Panc1 (cell line): ENCODE data around the gene PJA2. TPM values are rescaled to one million over a fixed set of nuclear protein-coding genes. Genes with fewer than 3 reads are reported as not detected.

Experiments
- ATAC-seq: fragments of 200-7000 bp; cut with Tn5 transposase; 2 replicates; pipeline ENCODE4 v1.9.1; 2020; ENCODE audit warnings: mild to moderate bottlenecking, moderate library complexity
- BruUV-seq: library from RNA; stranded (reverse); fragments of 400-500 nt; replicated peaks from 2 replicates; lab custom pipeline; 2021; lab: Mats Ljungman, UMichigan
- CTCF ChIA-PET: fragments of 300-600 bp; sonication (Branson Sonifier 250); formaldehyde crosslinking; loops from one replicate; lab custom pipeline; 2022; ENCODE audit warnings: antibody characterized with exemption; lab: Charles Lee
- POLR2A ChIA-PET: fragments of 300-600 bp; sonication (Branson Sonifier 250); formaldehyde crosslinking; loops from one replicate; lab custom pipeline; 2022; ENCODE audit warnings: antibody characterized with exemption; lab: Charles Lee
- DNase-seq: peaks from one replicate; pipeline ENCODE4 v3.0.0-alpha.2; 2010; ENCODE audit warnings: low read depth, low spot score
- H3K27ac ChIP-seq: 2 replicates; pipeline ENCODE4 v1.5.1; 2011; ENCODE audit warnings: mild to moderate bottlenecking, low read length, inconsistent platforms
- H3K27me3 ChIP-seq: fragments of 200-500 bp; sonication (Bioruptor generic); 2 replicates; pipeline ENCODE4 v1.6.0; 2014; ENCODE audit warnings: low read length, inconsistent platforms; ENCODE audit not compliant: control insufficient read depth, insufficient read depth
- H3K36me3 ChIP-seq: fragments of 200-500 bp; sonication (Bioruptor generic); 2 replicates; pipeline ENCODE4 v1.5.1; 2014; ENCODE audit warnings: inconsistent platforms, mild to moderate bottlenecking, low read length, moderate library complexity; ENCODE audit not compliant: control insufficient read depth, insufficient read depth
- H3K4me1 ChIP-seq: 2 replicates; pipeline ENCODE4 v1.5.1; 2011; ENCODE audit warnings: inconsistent platforms, mild to moderate bottlenecking, low read length, moderate library complexity; ENCODE audit not compliant: control insufficient read depth, insufficient read depth
- H3K4me3 ChIP-seq, 2 experiments: 2 replicates each; pipeline ENCODE4 v1.5.1; 2011 to 2012; ENCODE audit warnings: low read depth in 2 of 2, low read length in 2 of 2, mild to moderate bottlenecking in 2 of 2, inconsistent platforms in 1 of 2, moderate library complexity in 1 of 2
- H3K9me3 ChIP-seq: fragments of 200-500 bp; sonication (Bioruptor generic); 2 replicates; pipeline ENCODE4 v1.5.1; 2014; ENCODE audit warnings: low read depth, mild to moderate bottlenecking, inconsistent platforms, low read length, moderate library complexity; ENCODE audit not compliant: control insufficient read depth, insufficient read depth
- POLR2AphosphoS5 ChIP-seq: IDR thresholded peaks from 2 replicates; pipeline ENCODE4 v1.6.1; 2012; ENCODE audit warnings: mild to moderate bottlenecking, low read depth, low read length, moderate library complexity
- REST ChIP-seq, 2 experiments: IDR thresholded peaks; 2 replicates each; pipeline ENCODE4 v1.6.1; 2011 to 2012; ENCODE audit warnings: low read depth in 2 of 2, control low read depth in 1 of 2, low read length in 1 of 2, mild to moderate bottlenecking in 1 of 2, moderate library complexity in 1 of 2; ENCODE audit not compliant: insufficient read depth in 1 of 2
- SIN3A ChIP-seq: IDR thresholded peaks from 2 replicates; pipeline ENCODE4 v1.6.1; 2012; ENCODE audit warnings: low read depth, mild to moderate bottlenecking, low read length, moderate library complexity, borderline replicate concordance; ENCODE audit not compliant: insufficient read depth
- TCF7L2 ChIP-seq: IDR thresholded peaks from 2 replicates; pipeline ENCODE4 v1.6.1; 2011; ENCODE audit warnings: mild to moderate bottlenecking, low read depth, low read length, inconsistent platforms
- in situ Hi-C: cut with HindIII; loops from 2 replicates; pipeline ENCODE4 v1.10.0; 2016; ENCODE audit warnings: low sequenced_read_pairs, low pct_unique_long_range_greater_than_20kb
- intact Hi-C: fragments of 100-400 bp; cut with micrococcal nuclease; formaldehyde crosslinking; loops from one replicate; pipeline ENCODE4 v1.10.0; 2022; ENCODE audit not compliant: unreplicated experiment
- total RNA-seq: library from RNA; stranded (reverse); gene quantifications from one replicate; pipeline ENCODE4 v1.2.1, GENCODE V29; 2021; ENCODE audit not compliant: unreplicated experiment
- TF ChIP-seq, protein P1 (sequence below): fragments of 450-650 bp; IDR thresholded peaks from 2 replicates; pipeline ENCODE4 v1.5.1; 2017; ENCODE audit warnings: mild to moderate bottlenecking

The PJA2 gene
- total RNA-seq, 1 experiment from 2014 or later, result 33.6 TPM

DNA sequence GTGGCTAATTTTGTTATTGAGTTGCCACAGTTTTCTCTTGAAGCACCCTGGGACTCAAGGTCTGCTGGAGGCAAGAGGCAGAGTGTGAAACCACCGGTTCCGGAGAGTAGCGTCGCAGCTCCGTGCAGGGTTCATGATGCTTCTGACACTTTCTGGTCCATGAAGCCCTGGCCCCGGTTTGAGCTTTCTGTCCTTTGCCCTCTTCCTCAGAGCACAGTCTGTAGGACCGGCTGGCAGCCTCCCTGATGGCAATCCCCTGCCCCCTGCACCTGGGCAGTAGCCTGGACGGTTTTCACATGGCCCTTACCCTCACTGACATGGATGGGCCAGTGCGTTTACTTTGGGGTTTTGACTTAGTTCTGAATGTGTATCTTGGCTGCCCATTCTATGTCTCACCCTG lies 111.9 kb downstream of the PJA2 start:
- POLR2A ChIA-PET, result interaction anchor here (0.6 kb wide), 1 partner anchor 1466 kb away, joined by 3 read pairs; no protein-coding TSS in a partner anchor
- in situ Hi-C loops, result no loop called here
- ATAC-seq (no peak), DNase-seq (no peak)
- H3K27me3 ChIP-seq, result peaks cover 2% of the 10 kb centered on the region
- BruUV-seq, result no TSS peak
- no peak overlapping the region for H3K27ac ChIP-seq
- H3K4me1 ChIP-seq, result no peaks in the 10 kb centered on the region
- CTCF ChIA-PET, result no interaction called here
- no peaks in the 10 kb centered on the region for H3K9me3 ChIP-seq
- TF ChIP-seq POLR2AphosphoS5 (no peak), SIN3A (no peak), REST (IDR thresholded peaks at IDR 0.05; ENCODE audit: insufficient read depth in 1 of 2, low read depth in 2 of 2, low read length in 1 of 2) (no peak), TCF7L2 (no peak)
- TF ChIP-seq, protein P1, sequence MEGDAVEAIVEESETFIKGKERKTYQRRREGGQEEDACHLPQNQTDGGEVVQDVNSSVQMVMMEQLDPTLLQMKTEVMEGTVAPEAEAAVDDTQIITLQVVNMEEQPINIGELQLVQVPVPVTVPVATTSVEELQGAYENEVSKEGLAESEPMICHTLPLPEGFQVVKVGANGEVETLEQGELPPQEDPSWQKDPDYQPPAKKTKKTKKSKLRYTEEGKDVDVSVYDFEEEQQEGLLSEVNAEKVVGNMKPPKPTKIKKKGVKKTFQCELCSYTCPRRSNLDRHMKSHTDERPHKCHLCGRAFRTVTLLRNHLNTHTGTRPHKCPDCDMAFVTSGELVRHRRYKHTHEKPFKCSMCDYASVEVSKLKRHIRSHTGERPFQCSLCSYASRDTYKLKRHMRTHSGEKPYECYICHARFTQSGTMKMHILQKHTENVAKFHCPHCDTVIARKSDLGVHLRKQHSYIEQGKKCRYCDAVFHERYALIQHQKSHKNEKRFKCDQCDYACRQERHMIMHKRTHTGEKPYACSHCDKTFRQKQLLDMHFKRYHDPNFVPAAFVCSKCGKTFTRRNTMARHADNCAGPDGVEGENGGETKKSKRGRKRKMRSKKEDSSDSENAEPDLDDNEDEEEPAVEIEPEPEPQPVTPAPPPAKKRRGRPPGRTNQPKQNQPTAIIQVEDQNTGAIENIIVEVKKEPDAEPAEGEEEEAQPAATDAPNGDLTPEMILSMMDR, result no peak
- no peak overlapping the region for H3K4me3 ChIP-seq
- intact Hi-C loops, result no loop called here
- no peaks in the 10 kb centered on the region for H3K36me3 ChIP-seq

GRCh38 chr5:109291090-109291489 lies 118.7 kb downstream of the PJA2 start:
- in situ Hi-C loops, result no loop called here
- Histone ChIP-seq H3K4me1 (no peaks in the 10 kb centered on the region), H3K9me3 (no peaks in the 10 kb centered on the region), H3K4me3 (no peak overlapping the region), H3K36me3 (no peaks in the 10 kb centered on the region), H3K27ac (no peak overlapping the region), H3K27me3 (no peaks in the 10 kb centered on the region)
- no peak for TF ChIP-seq REST (IDR thresholded peaks at IDR 0.05; ENCODE audit: insufficient read depth in 1 of 2, low read depth in 2 of 2, low read length in 1 of 2)
- no peak for TF ChIP-seq POLR2AphosphoS5
- TF ChIP-seq, protein P1, result no peak
- no peak for TF ChIP-seq SIN3A
- TF ChIP-seq TCF7L2, result no peak
- POLR2A ChIA-PET, result no interaction called here
- BruUV-seq, result no TSS peak
- ATAC-seq (no peak), DNase-seq (no peak)
- intact Hi-C loops, result no loop called here
- CTCF ChIA-PET, result no interaction called here
